SKM-1 (cell line): ENCODE results near the gene RERE.
"Not testable (repeated sequence)": the region's sequence is repeated elsewhere in the genome, so short reads cannot be mapped to it uniquely, and the experiment has no call there.

Source experiments
- DNase-seq: peaks from one replicate; lab custom pipeline; 2025; ENCODE audit not compliant: unreplicated experiment; lab: John Stamatoyannopoulos, UW

Gene RERE

DNA sequence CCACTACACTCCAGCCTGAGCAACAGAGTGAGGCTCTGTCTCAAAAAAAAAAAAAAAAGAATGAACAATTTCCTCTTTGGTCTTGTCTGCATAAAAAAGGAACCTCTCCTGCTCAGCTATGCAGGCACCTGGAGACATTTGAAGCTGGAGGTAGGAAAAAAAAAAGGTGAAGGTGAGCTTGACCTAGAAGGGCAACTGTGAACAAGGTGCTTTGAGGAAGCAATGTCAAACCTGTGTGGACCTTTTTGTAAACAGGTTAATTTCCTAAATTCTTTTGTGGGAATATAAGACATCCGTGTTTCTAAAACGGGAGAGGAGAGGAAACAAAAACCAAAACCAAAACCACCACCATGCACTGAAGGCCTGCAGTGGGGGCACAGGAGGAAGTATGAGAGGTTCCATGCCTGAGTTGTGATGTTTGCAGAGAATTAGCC, 422.0 kb downstream of the RERE start:
- DNase-seq = peak; percentile 56

DNA sequence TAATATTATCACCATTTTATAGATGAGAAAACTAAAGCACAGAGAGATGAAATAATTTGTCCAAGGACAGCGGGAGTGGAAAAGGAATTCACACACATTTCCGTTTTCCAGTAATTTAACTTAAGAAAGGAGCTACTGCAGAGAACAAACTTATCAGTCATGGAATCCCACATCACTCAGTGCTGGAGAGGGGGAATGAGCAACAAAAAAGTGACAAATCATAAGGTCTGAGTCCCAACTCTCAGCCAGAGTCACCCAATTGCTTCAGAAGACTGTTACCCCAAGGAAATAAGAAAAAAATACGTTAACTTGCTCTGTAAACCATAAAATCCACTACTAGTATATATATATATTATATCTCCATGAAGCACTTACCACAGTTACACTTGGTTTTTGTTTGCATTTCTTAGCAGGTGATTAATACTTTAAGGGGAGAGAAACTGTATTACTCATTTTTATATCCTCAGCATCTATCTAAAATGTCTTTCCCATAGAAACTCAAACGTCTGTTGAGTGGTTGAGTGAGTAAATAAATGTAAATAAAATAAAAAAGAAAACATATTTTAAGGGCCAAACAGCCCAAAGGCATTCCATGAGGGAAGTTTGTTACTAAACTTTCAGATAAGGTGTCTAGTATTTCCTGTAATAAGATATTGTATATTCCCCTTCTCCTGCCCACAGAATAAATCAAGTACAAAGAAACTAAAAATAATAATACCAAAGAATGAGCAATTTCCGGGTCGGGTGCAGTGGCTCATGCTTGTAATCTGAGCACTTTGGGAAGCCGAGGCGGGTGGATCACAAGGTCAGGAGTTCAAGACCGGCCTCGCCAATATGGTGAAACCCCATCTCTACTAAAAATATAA, 422.8 kb downstream of the RERE start:
- no peak for DNase-seq

DNA sequence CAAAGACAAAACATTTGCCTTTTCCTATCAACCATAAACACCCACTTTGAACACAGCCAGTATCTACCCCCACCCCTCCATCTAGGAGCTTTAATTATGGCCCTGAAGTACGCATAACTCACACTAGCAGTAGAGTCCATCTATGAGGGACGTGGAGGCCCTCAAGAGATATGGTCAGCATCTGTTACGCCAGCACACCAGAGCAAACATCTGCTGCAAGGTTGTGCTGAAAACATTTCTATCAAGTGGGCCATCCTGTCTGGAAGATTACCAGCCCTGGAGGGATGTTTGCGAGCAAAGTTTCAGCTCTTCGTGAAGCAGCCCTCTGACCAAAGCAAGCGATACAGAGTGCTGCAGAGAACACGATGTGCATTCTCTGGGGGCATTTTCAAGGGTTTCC, 424.9 kb downstream of the RERE start:
- DNase-seq = no peak

DNA sequence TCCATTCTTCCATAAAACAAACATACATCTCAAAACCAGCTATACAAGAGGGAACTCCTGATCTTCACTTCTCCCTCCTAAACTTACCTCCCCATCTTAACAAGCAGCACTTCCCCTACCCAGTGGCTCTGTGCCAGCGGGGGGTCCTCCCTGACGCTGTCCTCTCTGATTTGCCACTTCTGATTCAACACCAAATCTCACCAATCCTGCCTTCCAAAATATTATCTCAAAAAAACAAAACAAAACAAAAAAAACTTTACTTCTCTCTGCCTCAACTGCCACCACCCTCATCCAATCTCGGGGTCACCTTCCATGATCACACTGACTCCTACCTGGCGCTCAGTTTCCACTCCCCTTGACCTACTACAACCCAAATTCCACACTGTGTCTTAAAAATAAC, 426.7 kb downstream of the RERE start:
- no peak for DNase-seq

DNA sequence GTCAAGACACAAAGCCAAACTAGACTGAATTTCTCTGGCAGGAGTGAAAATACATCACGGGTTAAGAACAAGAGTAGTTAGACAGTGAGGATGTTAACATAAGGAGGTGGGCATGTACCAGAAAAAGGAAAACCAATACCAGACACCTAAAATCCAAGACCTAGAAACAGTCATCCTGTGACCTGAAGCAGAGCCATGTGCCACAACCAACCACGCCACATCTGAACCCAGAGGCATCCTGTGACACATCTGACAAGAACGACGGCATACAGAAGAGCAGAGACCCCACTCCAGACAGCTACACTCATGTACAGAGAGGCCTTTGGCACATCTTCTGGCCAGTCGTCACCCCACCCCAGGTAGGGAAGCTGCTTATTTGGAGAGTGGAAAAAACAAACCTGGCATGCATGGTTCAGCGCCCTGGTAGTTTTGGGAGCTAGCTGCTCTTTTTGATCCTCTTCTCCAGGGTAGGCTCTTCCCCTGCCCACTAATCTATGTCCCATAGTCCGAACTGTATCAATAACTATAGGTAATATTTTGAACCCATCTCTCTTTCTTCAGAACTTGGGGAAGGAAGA, 427.4 kb downstream of the RERE start:
- no peak for DNase-seq

DNA sequence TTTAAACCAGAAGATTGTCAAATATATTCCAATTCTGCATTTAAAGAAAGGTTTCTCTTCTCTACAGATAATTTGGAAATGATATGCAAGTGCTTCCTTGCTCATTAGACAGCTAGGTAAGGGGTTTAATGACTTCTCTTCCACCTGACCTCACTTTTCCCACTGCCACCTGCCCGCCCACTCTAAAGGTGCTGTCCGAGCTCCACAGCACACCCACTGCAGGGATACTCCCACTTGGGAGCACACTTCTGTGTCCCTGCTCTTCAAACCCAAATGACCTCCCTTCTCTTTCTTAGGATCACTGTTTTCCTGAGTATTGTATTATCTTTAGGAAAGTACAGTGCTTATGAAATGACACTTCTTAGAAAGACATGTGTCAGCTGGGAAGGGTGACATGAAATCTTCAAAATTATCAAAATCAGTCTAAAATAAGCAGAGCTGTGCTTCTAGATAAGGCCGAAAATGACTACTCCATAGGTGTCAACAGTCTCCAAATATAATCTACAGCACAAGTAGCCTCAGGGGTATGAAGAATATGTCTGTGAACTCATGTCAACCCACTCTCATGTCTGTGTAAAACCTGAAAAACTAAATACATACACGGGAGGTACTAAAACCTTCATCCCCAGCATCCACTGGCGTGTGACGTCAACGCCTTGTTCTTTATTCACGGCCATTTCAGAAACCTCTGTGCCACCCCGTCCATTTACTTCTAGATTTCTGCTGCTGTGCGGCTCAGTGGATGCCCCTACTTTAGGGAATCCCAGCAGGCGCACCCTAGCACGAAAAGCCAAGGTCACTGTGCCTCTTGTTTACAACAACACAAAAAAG, 428.5 kb downstream of the RERE start:
- no peak for DNase-seq

DNA sequence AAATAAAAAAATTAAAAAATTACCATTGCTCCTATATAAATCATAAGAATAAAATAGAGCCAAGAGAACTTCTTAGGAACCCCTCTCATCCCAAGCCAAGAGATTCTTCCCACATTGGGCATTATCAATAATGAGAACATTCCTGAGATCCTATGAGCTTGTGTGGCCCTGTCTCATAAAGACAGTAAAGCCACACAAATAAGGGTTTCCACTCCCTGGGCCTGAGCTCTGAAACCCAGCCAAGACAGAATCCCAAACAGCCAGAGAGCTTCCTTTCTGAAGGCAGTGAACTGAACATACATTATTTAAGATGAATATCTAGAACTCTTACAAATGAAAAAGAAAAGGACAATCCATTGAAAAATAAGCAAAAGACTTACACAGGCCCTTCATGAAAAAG, 431.2 kb downstream of the RERE start:
- no peak for DNase-seq

DNA sequence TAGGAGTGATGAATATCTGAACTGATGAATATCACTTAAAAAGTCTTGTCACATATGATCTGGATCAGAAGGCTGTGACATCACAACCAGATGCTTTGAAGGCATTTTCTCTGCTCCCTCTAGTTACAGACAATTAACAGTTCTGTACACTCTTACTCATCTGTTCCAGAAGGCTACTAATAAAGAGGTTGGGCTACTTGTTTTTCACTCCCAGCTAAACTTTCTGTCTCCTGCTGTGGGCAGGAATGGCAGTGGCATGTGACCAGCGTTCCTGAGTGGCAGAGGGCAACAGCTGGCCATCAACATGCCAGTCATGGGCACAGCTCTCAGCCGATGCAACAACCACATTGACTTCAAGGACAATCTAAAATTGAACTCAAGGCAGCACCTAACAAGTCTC, 432.9 kb downstream of the RERE start:
- DNase-seq = no peak

DNA sequence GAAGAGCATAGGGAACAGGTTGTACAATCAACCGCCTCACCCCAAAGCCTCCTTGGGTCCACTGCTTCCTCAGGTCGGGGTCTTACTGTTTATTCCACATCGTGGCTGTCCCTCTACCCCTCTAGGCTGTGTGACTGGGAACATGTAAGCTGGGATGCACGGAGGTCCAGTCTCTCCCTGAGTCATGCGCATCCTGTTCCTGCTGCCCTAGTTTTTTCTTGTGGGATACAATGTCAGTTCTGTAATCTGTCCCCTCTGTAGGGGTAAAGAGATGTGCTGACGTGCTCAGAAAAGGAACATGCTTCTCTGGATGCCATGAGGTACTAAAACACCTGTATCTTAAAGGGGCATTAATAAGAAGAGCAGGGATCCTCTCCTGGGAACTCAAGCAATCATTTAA, 433.4 kb downstream of the RERE start:
- no peak for DNase-seq

DNA sequence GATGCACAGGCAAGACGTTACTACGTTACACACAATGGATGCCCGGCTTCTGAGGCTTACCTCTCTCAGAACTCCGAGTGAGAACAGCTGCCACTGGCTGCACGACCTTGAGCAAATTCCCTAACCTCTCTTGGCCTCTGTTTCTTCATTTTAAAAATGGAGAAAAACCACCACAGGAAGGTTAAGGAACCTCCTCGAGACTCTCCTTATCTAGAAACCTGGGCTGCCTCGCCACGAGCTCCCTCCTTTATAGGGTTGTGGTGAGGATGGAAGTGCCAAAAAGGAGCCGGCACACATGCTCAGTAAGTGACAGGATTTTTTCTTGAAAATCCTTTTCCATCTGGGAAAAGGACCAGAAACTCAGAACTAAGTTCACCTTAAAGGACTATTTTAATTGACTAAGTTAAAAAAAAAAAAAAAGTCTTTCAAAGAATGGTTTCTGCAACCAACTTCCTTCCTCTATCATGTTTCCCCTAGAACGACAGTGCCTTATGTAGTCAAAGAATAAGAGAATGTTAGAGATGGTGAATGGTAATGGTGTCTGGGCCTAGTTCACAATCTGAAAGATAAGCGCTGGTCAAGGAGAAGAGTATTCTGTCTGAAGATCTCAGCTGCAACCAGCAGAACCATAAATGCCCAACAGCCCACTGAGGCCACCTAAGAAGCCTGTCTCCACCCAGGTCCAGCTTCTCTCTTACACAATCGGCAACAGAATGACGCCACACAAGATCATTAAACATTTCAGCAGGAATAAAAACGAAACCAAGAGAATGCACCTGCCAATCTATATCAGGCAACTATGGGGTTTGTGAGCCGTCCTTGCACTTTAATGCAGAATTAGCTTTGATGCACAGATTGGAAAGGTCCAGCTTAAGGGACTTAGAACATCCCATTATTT, 434.6 kb downstream of the RERE start:
- peak; percentile 71 for DNase-seq

DNA sequence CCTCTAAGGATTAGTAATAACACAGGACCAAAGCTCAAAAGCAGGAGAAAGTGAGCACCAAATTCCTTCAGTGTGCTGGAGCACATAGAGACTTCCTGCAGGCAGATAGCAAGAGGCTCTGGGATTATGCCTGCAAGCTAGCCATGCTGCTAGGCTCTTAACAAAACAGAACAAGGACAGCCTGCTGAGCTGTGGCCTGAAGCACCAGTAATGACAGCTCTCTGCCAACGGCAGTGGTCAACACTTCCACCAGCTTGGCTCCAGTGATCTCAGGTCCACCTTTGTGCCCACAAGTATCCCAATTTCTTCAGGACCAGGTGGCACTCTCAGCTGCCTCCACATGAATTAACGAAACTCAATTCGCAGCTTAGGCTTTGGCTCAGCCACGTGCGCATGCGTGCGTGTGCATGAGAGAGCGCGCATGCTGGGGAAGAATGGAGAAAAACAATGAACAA, 435.4 kb downstream of the RERE start:
- no peak for DNase-seq

DNA sequence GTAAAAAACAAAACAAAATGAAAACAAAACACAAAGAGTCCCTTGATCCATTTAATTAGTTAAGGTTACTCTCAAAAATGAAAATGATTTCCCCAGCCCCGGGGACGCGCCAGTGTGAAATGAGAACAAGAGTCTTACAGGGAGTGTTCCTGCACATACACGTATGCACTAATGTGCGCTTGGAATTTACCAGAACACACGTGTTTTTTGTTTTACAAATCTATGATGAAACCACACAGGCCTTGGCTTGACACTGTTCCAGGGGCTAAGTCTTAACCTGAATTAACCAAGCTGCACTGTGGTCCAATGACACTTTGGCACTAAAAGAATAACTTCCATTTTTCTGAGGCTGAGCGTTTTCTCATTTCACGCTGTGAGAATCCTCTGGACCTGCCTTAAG, 435.8 kb downstream of the RERE start:
- DNase-seq = no peak

DNA sequence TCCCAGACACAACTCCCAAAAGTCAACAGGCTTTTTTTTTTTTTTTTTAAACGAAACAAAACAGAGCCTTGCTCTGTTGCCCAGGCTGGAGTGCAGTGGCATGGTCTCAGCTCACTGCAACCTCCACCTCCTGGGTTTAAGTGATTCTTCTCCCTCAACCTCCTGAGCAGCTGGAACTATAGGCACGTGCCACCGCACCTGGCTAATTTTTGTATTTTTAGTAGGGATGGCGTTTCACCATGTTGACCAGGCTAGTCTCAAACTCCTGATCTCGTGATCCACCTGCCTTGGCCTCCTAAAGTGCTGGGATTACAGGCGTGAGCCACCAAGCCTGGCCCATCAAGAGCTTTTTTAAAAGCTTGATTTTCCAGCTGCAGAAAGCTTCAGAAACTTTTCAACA, 437.1 kb downstream of the RERE start:
- DNase-seq = not testable (repeated sequence)

DNA sequence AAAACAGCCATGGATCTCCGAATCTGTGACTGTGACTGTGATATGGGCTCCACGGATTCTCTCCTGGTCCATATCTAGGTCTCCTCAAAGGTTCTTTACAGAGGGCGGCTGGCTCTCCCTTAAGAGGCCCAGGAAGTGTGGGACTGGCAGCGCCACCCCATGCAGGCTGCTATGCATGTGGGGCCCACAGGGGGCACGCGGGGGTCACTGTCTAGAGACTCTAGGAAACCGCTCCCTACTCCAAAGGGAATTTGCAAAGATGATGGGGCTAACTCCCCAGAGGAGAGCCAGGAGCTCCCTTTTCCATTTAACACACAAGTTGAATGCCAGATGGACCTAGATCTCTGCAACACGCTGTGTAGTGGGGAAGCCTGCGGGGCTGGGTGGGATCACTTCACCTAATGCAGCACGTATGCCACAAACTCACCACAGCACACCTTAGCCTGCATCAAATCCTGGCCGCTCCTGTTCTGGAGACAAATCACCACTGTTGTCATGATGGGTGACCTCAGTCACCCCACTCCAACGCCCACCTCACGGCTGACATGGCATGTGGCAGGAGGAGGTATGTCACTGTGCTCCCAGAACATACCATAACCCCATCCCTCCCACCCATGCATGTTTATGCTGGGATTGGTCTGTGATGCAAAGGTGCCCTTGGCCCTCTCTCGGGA, 437.8 kb downstream of the RERE start:
- no peak for DNase-seq

DNA sequence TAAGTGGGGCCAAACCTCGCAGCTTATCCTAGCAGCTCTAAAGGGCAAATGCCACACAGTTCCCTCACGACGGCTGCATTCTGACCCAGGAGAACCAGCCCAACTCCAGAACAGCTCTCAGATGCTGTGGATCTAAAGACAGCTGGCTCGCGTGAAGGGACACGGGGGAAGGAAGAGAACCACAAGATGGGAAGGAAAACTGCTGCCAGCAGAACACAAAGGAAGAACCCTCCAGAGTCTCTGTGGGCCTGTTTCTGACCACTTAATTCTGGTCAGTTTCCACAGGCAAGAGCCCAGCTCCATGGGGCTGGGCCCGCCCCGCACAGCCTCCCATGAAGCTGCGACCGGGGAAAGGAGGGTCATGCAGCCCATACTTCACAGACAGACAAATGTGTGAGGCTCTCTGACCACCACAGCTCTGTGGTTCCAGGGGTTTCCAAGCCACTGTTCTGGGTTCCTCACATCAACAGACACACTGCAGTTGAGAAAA, 438.4 kb downstream of the RERE start:
- DNase-seq = no peak

DNA sequence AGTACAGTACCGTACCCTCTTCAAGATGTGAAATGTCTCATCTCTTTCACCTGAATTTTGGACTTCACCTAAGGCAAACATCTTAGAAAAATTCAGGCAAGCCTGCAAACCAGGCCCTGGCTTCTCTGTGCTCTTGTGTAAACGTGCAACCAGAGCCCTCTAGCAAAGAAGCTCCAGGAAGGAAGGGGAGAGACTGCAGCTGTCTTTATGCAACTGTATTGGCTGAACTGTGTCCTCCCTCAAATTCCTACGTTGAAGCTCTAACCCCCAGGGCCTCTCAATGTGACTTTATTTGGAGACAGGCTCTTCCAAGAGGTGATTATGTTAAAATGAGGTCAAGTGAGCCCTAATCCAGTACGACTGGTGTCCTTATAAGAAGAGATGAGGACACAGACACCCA, 439.3 kb downstream of the RERE start:
- peak; percentile 28 for DNase-seq

DNA sequence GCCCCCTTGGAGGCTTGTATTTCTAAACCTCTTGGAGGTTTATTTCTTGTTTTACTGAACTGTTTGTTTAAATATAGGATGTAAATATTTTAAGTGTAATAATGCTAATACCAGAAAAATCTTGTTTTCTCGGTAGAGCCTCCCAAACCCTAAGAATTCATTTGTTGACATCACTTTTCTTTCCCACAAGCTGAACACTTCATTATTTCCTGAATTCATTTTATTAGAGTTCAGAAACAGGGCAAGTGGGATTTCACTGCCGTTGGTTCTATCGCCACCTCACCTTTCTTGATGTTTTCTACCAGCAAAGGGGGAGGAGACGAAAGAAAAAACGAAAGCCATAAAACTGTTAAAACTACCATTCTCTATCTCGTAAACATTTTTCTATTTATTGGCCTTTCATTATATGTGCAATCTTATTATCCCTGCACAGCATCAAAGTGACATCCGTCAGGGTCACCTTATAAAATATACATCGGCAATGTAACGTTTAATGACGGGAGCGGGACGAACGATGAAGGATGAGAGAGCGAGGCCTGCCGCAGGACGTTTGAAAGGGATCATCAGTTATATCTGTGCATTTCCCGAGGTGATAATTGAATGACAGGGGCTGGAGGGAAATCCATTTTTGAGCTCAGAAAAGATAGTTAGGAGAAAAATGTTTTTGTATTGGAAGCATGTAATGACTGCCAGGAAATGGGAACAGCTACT, 440.0 kb downstream of the RERE start:
- no peak for DNase-seq

DNA sequence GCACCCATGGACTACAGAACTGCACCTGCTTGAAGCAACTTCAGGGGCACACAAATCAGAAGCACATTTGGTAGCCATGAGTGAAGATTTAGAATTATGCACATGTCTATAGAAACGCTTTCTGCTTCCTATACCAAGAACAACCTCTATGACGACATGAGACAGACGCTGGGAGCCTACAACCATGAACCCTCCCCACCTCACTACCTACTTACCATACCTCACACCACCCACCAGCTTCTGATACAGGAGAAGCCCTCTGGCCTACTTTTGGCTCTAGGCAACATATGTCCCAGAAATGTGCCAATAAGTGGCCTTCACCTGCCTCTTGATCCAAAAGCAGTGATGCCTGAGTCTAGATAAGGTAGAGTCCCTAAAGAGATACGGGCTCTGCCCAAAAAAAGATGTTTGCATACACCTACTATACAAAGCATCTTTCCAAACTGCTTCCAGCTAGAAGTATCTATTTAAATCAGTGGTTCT, 441.0 kb downstream of the RERE start:
- DNase-seq = no peak

DNA sequence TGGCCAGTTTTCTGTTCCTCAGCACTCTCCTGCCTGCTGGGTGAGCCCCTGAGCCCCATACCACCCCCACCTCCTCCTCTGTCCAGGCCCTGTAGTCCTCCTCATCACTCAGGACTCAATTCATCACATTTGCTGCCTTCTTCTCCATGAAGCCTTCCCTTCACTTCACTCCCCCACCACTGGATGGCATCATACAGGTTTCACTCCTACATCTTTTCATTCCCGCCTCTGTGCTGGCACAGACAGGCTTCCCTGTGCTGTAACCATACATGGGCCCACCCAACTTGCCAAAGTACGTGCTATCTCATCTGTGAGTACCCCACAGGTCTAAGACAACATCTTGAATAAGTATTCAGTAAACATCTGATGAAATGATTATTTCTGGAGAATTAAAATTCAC, 442.6 kb downstream of the RERE start:
- no peak for DNase-seq
